ENCODE results near the gene PPHLN1.

PPHLN1 gene

DNA sequence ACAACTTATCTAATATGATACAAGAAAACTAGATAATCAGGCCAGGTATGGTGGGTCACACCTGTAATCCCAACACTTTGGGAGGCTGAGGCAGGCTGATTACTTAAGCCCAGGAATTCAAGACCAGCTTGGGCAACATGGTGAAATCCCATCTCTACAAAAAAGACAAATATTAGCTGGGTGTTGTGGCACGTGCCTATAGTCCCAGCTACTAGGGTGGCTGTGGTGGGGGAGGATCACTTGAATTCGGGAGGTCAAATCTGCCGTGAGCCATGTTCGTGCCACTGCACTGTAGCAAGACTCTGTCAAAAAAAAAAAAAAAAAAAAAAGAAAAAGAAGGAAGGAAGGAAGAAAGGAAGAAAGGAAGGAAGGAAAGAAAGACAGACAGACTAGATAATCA is 27.1 kb upstream of the PPHLN1 start:
- Histone ChIP-seq H3K27ac (no peak overlapping the region), H2AFZ (no peak overlapping the region), H3K4me3 (ENCODE audit: low read depth, low read length) (no peak overlapping the region), H3K9ac (no peak overlapping the region), H3K4me1 (no peaks in the 10 kb centered on the region), H3K4me2 (ENCODE audit: low read length) (no peak overlapping the region), H3K79me2 (no peaks in the 10 kb centered on the region), H3K36me3 (ENCODE audit: control insufficient read depth, insufficient read depth, low read length) (no peaks in the 10 kb centered on the region), H3K9me3 (ENCODE audit: control insufficient read depth, low read length) (no peaks in the 10 kb centered on the region), H3K27me3 (ENCODE audit: control insufficient read depth, insufficient read depth, low read length) (no peaks in the 10 kb centered on the region)
- TF ChIP-seq, protein P1, sequence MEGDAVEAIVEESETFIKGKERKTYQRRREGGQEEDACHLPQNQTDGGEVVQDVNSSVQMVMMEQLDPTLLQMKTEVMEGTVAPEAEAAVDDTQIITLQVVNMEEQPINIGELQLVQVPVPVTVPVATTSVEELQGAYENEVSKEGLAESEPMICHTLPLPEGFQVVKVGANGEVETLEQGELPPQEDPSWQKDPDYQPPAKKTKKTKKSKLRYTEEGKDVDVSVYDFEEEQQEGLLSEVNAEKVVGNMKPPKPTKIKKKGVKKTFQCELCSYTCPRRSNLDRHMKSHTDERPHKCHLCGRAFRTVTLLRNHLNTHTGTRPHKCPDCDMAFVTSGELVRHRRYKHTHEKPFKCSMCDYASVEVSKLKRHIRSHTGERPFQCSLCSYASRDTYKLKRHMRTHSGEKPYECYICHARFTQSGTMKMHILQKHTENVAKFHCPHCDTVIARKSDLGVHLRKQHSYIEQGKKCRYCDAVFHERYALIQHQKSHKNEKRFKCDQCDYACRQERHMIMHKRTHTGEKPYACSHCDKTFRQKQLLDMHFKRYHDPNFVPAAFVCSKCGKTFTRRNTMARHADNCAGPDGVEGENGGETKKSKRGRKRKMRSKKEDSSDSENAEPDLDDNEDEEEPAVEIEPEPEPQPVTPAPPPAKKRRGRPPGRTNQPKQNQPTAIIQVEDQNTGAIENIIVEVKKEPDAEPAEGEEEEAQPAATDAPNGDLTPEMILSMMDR (IDR thresholded peaks at IDR 0.05), result no peak

DNA sequence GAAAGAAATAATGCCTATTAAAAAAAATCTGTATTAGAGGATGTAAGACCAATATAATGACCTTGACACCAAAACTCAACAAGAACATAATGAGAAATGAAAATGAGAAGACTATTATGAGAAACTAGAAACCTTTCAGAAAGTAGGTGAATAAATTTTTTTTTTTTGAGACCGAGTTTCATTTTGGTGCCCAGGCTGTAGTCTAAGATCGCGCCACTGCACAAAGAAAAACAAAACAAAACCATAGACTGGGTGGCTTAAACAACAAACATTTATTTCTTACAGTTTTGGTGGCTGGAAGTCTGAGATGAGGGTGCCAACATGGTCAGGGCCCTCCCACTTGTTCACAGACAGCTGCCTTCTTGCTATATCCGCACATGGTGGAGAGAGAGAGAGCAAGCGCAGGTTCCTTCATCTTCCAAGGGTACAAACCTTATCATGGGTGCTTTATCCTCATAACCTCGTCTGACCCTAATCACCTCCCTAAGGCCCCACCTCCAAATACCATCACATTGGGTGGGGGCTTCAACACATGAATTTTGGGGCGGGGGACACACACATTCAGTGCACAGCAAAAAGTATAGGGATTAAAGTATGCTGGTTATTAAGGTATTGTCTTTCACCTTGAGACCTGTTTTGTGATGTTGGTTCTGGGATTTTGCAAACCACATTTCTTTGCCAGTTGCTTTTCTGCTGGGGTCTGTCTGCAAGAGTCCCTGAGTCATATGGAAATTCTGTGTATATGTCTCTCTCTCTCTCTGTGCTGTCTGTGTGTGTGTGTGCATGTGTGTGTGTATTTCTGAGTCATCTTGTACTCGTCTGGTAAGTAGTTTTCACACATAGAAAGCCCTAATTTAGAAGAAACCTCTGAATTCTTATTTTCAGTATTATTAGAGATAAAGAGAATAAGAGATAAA is 26.3 kb upstream of the PPHLN1 start:
- TF ChIP-seq, protein P1 (IDR thresholded peaks at IDR 0.05), result no peak
- Histone ChIP-seq H2AFZ (peak overlapping the region; percentile 19), H3K4me3 (ENCODE audit: low read depth, low read length) (no peak overlapping the region), H3K27ac (no peak overlapping the region), H3K4me1 (no peaks in the 10 kb centered on the region), H3K27me3 (ENCODE audit: control insufficient read depth, insufficient read depth, low read length) (no peaks in the 10 kb centered on the region), H3K36me3 (ENCODE audit: control insufficient read depth, insufficient read depth, low read length) (no peaks in the 10 kb centered on the region), H3K9me3 (ENCODE audit: control insufficient read depth, low read length) (no peaks in the 10 kb centered on the region), H3K9ac (no peak overlapping the region), H3K79me2 (no peaks in the 10 kb centered on the region), H3K4me2 (ENCODE audit: low read length) (no peak overlapping the region)

DNA sequence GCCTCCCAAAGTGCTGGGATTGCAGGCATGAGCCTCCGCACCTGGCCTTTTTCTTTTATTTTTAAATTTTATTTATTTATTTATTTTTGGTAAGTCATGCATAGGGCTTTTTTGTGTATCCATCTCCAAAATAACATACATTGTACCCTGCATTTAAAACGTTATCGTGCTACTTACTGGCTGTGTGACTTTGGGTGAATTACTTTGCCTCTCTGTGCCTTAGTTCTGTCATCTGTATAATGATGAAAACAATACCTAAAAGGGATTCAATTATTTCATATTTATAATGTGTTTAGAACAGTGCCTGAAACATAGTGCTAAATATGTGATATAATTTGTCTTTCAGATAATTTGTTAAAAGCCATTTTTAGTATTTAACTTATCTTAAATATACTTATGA is 19.7 kb upstream of the PPHLN1 start:
- Histone ChIP-seq H3K4me3 (ENCODE audit: low read depth, low read length) (no peak overlapping the region), H3K4me1 (no peaks in the 10 kb centered on the region), H3K27ac (no peak overlapping the region), H3K9me3 (ENCODE audit: control insufficient read depth, low read length) (no peaks in the 10 kb centered on the region), H3K27me3 (ENCODE audit: control insufficient read depth, insufficient read depth, low read length) (no peaks in the 10 kb centered on the region), H3K4me2 (ENCODE audit: low read length) (no peak overlapping the region), H3K79me2 (no peaks in the 10 kb centered on the region), H3K9ac (no peak overlapping the region), H3K36me3 (ENCODE audit: control insufficient read depth, insufficient read depth, low read length) (no peaks in the 10 kb centered on the region), H2AFZ (no peak overlapping the region)
- TF ChIP-seq, protein P1 (IDR thresholded peaks at IDR 0.05), result no peak

DNA sequence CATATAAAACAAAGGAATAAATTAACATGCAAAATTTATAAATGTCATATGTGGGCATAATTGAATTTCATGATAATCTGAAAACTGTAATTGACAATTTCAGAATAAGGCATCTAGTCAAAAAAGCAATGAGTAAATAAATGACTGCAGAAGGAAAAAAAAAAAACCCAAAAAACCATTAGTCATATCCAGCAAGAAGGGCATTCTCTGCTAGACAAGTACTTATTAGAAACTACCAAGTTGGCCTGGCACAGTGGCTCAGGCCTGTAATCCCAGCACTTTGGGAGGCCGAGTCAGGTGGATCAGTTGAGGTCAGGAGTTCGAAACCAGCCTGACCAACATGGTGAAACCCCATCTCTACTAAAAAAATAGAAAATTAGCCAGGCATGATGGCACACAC is 17.6 kb upstream of the PPHLN1 start:
- Histone ChIP-seq H3K79me2 (no peaks in the 10 kb centered on the region), H3K9me3 (ENCODE audit: control insufficient read depth, low read length) (no peaks in the 10 kb centered on the region), H3K9ac (no peak overlapping the region), H3K27ac (no peak overlapping the region), H3K36me3 (ENCODE audit: control insufficient read depth, insufficient read depth, low read length) (no peaks in the 10 kb centered on the region), H3K27me3 (ENCODE audit: control insufficient read depth, insufficient read depth, low read length) (no peaks in the 10 kb centered on the region), H3K4me1 (no peaks in the 10 kb centered on the region), H2AFZ (no peak overlapping the region), H3K4me2 (ENCODE audit: low read length) (no peak overlapping the region), H3K4me3 (ENCODE audit: low read depth, low read length) (no peak overlapping the region)
- TF ChIP-seq, protein P1 (IDR thresholded peaks at IDR 0.05), result no peak

DNA sequence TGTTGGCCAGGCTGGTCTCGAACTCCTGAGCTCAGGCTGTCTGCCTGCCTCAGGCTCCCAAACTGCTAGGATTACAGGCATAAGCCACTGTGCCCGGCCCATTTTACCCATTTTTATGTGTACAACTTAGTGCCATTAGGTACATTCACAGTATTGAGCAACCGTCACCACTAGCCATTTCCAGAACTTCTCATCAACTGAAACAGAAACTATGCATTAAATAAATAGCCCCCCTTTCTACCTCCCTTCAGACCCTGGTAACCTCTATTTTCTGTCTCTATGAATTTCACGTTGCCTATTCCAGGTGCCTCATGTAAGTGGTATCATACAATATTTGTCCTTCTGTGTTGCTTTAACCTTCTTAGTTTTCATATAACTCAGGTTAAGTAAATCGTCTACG is 16.0 kb upstream of the PPHLN1 start:
- TF ChIP-seq, protein P1 (IDR thresholded peaks at IDR 0.05), result no peak
- no peaks in the 10 kb centered on the region for H3K9me3 ChIP-seq (ENCODE audit: control insufficient read depth, low read length)
- H3K9ac ChIP-seq, result no peak overlapping the region
- H3K79me2 ChIP-seq, result no peaks in the 10 kb centered on the region
- no peaks in the 10 kb centered on the region for H3K4me1 ChIP-seq
- H3K27me3 ChIP-seq (ENCODE audit: control insufficient read depth, insufficient read depth, low read length), result no peaks in the 10 kb centered on the region
- no peak overlapping the region for H2AFZ ChIP-seq
- H3K27ac ChIP-seq, result no peak overlapping the region
- no peak overlapping the region for H3K4me2 ChIP-seq (ENCODE audit: low read length)
- no peak overlapping the region for H3K4me3 ChIP-seq (ENCODE audit: low read depth, low read length)
- no peaks in the 10 kb centered on the region for H3K36me3 ChIP-seq (ENCODE audit: control insufficient read depth, insufficient read depth, low read length)

Data from parathyroid adenoma (tissue), 2 donors.